NCI-H2107 (cell line): ENCODE data around the gene IL15.
"Not testable (repeated sequence)": the region's sequence is repeated elsewhere in the genome, so short reads cannot be mapped to it uniquely, and the experiment has no call there.

Experiments used
- DNase-seq: peaks from one replicate; lab custom pipeline; 2025; lab: John Stamatoyannopoulos, UW

IL15 gene

GRCh38 chr4:141647966-141648365 lies 11.6 kb downstream of the IL15 start:
- no peak for DNase-seq

DNA sequence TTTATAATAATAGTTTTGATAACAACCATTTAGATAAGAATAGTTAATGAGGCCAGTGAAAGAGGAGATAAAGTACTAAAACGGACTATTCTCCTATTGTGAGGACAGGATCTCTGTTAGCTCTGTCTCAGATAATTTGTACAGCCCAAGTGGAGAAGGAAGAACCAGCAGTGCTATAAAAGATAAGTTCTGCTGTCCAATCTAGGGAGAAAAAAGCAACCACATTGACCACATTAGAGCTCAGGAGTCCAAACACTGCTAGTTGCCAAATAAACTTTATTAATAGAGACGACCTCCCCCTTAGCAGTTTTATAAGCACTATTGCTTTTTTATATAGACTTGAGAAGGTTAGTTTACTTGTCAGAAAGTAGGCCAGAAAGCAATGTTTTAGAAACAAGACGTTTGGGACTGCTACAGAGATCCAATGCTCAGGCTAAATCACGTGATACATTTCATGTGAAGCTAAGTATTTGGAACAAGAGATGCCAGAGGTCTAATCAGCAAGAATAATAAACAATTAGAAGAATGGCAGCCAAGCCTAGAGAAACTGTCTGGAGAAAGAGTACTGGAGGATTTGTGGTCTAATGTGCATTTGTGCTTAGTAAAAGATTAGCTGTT lies 15.9 kb downstream of the IL15 start:
- DNase-seq: no peak

DNA sequence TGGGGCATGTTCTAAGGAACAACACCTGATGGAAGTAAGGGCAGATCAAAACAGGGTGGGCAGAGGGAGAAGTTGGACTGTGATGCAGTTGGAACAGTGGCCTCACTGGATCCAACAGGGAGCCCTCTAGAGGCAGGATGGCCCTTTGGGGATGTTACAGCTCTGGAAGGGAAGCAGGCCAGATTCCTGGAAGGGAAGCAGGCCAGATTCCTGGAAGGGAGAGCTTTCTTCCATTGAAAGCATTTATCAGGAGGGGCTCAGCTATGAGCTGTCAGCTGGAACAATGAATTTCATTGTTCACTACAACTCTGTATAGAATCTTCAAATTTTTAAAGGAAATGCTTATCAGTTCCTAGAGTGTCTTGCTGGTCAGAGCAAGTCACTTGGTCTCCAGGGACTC lies 17.7 kb downstream of the IL15 start:
- DNase-seq: no peak

GRCh38 chr4:141656031-141656430 lies 19.6 kb downstream of the IL15 start:
- DNase-seq: no peak

DNA sequence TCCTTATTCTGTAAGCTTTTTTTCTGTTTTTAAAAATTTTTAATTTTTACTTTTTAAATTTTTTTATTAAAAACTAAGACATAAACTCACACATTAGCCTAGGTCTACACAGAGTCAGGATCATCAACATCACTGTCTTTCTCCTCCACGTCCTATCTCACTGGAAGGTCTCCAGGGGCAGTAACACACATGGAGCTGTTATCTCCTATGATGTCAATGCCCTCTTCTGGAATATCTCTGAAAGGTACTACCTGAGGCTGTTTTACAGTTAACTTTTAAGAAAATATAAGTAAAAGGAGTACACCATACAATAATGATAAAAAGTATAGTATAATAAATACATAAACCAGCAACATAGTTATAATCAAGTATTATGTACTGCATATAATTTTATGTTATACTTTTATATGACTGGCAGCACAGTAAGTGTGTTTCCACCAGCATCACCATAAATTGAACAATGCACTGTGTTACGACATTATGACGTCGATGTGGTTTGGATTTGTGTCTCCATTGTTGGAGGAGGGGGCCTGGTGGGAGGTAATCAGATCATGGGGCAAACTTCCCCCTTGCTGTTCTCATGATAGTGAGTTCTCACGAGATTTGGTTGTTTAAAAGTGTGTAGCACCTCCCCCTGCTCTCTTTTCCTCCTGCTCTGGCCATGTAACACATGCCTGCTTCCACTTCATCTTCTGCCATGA lies 21.3 kb downstream of the IL15 start:
- DNase-seq: no peak

DNA sequence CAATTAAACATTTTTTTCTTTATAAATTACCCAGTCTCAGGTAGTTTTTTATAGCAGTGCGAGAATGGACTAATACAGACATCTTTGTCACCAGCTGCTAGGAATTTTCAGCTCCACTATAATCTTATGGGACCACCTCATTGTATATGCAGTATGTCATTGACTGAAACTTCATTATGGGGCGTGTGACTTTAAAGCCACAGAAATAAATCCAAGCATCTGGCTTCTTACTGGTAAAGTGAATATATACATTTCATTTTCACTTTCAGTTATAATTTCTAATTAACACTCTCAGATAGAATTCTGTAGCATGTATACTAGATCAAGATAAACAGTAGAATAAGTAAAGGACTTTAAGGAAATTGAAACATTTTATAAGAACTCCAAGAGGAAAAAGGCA lies 21.9 kb downstream of the IL15 start:
- no peak for DNase-seq

GRCh38 chr4:141659539-141659938 lies 23.2 kb downstream of the IL15 start:
- no peak for DNase-seq

GRCh38 chr4:141660880-141661279 lies 24.5 kb downstream of the IL15 start:
- no peak for DNase-seq

DNA sequence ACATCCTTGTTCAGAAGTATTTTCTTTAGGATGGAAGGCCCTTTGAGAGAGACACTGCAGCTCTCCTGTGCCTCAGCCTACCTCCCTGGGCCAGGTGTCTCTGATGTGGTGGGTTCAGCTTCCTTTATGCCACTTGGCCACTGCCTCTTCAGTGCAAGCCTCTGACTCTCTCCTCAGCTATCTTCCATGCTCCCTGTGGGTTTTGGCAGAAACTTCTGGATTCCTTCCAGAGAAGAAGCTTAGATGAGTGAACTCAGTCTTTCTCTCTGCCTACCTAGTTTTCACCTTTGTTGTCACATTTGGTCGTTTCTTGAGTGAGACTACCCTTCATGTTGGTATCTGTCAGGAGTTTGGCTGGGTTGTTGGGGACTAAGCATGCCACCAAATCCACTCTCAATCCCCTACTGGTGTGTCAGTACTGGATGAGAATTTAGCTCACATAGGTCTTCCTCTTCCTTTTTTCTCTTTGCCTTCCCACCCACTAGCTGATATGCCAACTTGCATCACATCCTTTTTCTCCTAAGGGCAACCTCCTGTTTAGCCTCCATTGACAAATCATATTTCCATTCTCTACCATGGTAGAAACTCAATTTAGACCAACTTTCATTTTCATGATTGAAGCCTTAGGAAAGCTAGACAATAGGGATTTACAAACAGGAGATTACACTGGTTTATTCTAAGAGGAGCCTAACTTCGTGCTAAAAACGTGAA lies 32.0 kb downstream of the IL15 start:
- no peak for DNase-seq

DNA sequence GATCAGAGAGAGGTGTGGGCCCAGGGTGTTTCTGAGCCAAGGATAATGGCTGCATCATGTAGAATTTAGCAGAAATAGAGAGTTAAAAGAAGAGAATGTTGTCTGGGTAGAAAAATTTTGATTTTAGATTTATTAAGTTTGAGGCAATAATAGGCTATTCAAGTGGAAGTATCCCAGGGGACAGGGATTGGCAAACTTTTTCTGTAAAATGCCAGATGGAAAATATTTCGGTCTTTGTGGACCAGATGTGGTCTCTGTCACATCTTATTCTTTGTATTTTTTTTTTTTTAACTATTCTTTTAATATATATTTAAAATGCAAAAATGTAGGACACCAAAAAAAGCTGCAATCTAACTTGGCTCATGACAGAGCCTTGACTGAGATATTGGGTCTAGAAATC lies 33.1 kb downstream of the IL15 start:
- DNase-seq: no peak

- no peak for DNase-seq
These were observed 39.0 kb downstream of the IL15 start for GRCh38 chr4:141675384-141675783.

DNA sequence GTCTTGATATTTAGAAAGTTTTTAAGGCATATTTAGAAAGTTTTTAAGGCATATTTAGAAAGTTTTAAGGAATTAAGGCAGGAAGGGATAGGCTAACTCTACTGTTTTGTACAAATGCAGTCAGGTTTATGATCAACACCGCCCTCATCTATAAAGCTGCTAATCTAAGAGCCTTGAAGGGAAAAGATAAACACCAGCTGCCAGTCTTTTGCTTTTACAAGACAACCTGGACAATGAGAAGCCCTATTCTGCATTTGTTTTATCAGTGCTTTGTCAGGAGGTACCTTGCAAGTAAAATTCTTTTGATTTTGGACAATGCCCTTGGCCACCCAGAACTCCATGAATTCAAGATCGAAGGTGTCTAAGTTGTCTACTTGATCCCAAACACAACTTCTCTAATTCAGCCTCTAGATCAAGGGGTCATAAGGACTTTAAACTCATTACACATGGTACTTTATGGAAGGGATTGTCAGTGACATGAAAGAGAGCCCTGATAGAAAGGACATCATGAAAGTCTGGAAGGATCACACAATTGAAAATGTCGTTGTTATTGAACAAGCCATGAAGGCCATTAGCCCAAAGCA lies 39.8 kb downstream of the IL15 start:
- no peak for DNase-seq

GRCh38 chr4:141680060-141680459 lies 43.7 kb downstream of the IL15 start:
- DNase-seq: no peak

GRCh38 chr4:141684785-141685184 lies 48.4 kb downstream of the IL15 start:
- no peak for DNase-seq

DNA sequence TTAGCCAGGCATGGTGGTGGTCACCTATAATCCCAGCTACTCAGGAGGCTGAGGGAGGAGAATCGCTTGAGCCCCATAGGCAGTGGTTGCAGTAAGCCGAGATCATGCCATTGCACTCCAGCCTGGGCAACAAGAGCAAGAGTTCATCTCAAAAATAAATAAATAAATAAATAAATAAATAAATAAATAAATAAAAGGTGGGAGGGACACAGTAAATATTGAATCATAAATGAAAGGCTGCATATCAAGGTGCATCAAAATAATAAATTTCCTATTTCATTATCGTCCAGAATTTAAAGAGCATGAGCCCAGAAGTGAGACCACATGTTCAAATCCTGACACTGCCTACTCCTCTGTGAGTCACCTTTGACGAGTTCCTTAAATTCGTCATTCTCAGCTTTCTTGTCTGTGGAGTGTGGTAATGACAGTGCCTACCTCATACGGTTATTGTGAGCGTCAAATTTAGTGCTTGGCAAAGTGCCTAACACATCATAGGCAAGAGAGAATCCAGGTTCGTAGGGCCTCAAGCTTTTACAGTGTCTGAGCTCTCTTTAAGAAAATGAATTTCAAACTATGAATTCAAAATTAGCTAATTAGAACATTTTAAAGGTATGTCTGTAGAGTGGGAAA lies 49.9 kb downstream of the IL15 start:
- no peak for DNase-seq

- DNase-seq: no peak
These were observed 50.5 kb downstream of the IL15 start for GRCh38 chr4:141686879-141687278.

DNA sequence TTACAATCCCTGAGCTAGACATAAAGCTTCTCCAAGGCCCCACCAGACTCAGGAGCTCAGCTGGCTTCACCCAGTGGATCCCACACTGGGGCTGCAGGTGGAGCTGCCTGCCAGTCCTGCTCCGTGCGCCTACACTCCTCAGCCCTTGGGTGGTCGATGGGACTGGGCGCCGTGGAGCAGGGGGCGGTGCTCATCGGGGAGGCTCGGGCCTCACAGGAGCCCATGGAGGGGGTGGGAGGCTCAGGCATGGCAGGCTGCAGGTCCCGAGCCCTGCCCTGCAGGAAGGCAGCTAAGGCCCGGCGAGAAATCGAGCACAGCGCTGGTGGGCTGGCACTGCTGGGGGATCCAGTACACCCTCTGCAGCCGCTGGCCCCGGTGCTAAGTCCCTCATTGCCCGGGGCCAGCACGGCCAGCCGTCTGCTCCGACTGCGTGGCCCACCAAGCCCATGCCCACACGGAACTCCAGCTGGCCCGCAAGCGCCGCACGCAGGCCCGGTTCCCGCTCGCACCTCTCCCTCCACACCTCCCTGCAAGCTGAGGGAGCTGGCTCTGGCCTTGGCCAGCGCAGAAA lies 53.4 kb downstream of the IL15 start:
- DNase-seq: not testable (repeated sequence)

DNA sequence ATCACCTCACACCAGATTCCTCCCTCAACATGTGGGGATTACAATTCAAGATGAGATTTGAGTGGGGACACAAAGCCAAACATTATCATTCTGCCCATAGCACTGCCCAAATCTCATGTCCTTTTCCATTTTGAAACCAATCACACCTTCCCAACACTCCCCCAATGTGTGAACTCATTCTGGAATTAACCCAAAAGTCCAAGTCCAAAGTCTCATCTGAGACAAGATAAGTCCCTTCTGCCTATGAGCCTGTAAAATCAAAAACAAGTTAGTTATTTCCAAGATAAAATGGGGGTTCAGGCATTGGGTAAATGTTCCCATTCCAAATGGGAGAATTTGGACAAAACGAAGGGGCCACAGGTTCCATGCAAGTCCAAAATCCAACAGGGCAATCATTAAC lies 54.9 kb downstream of the IL15 start:
- not testable (repeated sequence) for DNase-seq

DNA sequence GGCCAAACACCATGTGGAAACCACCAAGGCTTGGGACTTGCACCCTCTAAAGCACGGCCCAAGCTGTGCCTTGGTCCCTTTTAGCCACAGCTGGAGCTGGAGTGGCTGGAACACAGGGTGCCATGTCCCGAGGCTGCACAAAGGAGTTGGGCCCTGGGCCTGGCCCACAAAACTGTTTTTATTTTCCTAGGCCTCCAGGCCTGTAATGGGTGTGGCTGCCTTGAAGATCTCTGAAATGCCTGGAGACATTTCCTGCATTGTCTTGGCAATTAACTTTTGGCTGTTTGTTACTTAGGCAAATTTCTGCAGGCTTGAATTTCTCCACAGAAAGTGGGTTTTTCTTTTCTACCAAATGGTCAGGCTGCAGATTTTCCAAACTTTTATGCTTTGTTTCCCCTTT lies 55.7 kb downstream of the IL15 start:
- no peak for DNase-seq

- DNase-seq: no peak
These were observed 60.7 kb downstream of the IL15 start for GRCh38 chr4:141697116-141697515.

DNA sequence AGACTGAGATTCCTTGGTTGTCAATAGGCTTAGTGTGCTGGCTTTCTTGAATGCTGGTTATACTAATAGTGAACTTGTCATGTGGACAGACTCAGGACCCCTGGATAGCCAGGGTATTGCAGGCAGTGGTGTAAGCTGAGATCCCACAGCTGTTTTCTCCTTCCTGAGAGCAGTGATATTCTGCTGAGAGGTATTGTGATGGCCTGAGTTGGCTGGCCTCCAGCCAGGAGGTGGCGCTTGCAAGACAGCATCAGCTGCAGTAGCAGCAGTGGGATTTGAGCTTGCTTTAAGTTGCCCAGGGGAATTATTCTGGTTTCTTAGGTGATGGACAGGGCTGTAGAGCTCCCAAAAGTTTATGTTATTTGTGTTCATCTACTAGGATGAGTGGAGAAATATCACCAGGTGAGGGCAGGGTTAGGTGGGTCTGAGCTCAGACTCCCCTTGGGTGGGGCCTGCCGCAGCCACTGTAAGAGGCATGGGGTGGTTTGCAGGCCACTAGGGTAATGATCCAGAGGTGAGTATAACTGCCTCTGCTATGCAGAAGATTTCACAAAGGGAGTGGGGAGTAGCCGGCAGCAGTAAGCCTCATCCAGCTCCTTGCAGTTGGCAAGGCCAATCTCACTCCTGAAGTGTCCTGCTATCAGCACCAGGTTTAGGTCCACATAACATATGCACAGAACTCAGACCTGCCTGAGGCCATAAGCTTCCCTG lies 66.2 kb downstream of the IL15 start:
- DNase-seq: no peak

DNA sequence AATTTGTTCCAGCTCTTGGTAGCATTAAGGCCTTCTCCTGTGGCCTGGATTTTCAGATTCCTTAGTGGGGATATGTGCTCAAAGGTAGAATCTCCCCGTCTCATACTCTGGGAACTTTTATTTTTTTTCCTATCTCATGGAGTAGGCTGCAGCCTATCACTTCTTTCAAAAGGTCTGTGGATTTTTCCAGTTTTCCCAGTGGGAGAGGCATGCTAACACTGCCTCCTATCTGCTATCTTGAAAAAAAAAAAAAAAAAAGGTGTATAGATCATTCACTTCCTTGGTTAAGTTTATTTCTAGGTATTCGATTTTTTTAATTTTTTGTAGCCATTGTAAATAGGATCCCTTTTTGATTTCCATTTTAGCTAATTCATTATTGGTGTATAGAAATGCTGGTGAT lies 67.1 kb downstream of the IL15 start:
- no peak for DNase-seq
